MM.1S (cell line): ENCODE results near the gene ANKS1B.

Experiments used
- EZH2 ChIP-seq: fragments of 300-600 bp; sonication (generic); optimal IDR thresholded peaks from 2 replicates; pipeline ENCODE3; 2017; ENCODE audit warnings: low read depth, mild to moderate bottlenecking, antibody characterized with exemption, low read length, mixed read lengths
- EZH2phosphoT487 ChIP-seq: fragments of 300-600 bp; sonication (generic); IDR thresholded peaks from 2 replicates; pipeline ENCODE4 v1.6.1; 2018; ENCODE audit warnings: antibody characterized with exemption, low read length
- TF ChIP-seq, protein P1 (sequence below): fragments of 300-600 bp; sonication (generic); IDR thresholded peaks from 2 replicates; pipeline ENCODE4 v1.5.1; 2016; ENCODE audit warnings: antibody characterized with exemption, low read length, mixed read lengths

- TF ChIP-seq, protein P1, sequence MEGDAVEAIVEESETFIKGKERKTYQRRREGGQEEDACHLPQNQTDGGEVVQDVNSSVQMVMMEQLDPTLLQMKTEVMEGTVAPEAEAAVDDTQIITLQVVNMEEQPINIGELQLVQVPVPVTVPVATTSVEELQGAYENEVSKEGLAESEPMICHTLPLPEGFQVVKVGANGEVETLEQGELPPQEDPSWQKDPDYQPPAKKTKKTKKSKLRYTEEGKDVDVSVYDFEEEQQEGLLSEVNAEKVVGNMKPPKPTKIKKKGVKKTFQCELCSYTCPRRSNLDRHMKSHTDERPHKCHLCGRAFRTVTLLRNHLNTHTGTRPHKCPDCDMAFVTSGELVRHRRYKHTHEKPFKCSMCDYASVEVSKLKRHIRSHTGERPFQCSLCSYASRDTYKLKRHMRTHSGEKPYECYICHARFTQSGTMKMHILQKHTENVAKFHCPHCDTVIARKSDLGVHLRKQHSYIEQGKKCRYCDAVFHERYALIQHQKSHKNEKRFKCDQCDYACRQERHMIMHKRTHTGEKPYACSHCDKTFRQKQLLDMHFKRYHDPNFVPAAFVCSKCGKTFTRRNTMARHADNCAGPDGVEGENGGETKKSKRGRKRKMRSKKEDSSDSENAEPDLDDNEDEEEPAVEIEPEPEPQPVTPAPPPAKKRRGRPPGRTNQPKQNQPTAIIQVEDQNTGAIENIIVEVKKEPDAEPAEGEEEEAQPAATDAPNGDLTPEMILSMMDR: no peak
- TF ChIP-seq EZH2 (no peak), EZH2phosphoT487 (no peak)
These were observed 1247.4 kb downstream of the ANKS1B start for GRCh38 chr12:98737322-98737712.
